ENCODE data around the gene ACOT12. TPM values are rescaled to one million over a fixed set of nuclear protein-coding genes. Genes with fewer than 3 reads are reported as not detected.

Gene ACOT12
- under 0.01 TPM in 2 replicates for total RNA-seq

GRCh38 chr5:81393783-81394718 is at the start of gene ACOT12:
Gene ACOT12, minus strand, starts transcription at chr5:81394134. Its CDS starts 20 bp downstream, at chr5:81394114.

GRCh38 chr5:81301271-81302015 is 92.5 kb downstream of the ACOT12 start, which contains the start of gene ZCCHC9:
Gene ZCCHC9, plus strand, starts transcription at chr5:81301587. Its CDS starts 3,171 bp downstream, at chr5:81304758.

Other genes with a start within 250 kb of the ACOT12 start
- gene CKMT2, start 160.8 kb downstream of the ACOT12 start, total RNA-seq: 1.3 and 23.7 TPM in 2 replicates
- 35.8 and 37.8 TPM in 2 replicates for gene ZCCHC9, start 92.5 kb downstream of the ACOT12 start, total RNA-seq